GM23248 (cell line): Measurements from ENCODE around the gene HNRNPR.

Experiments used
- EZH2 ChIP-seq: fragments of 200-600 bp; sonication (generic); IDR thresholded peaks from 2 replicates; pipeline ENCODE4 v1.6.1; 2018; ENCODE audit warnings: antibody characterized with exemption, mild to moderate bottlenecking; ENCODE audit not compliant: insufficient read depth, poor library complexity, severe bottlenecking
- EZH2phosphoT487 ChIP-seq: fragments of 200-600 bp; sonication (generic); IDR thresholded peaks from 2 replicates; pipeline ENCODE4 v1.6.1; 2018; ENCODE audit warnings: antibody characterized with exemption, moderate library complexity, mild to moderate bottlenecking, low read depth; ENCODE audit not compliant: insufficient read depth

DNA sequence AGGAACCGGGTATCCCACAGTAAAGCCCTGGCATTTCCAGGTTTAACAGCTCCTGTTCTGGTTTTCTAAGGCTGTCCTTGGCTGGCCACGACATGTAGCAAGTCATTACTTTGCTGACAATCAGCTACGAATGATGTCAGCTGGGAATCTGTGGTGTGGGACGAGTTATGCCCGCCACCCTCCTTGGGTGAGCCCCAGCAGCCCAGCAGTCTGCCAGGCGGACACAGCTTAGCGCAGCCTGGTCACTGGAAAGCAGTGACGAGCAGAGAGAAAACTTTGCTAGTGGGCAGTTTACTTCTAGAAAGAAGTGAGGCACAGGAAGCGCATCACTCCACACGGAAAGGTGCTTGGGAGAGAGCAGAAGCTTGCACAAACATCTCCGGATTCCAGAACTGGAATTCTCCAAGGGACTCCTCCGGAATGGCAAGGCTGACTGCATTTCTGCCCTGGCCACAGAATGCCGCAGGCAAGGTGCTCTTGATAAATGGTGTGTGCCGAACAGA, 41.1 kb upstream of the HNRNPR start:
- TF ChIP-seq EZH2 (no peak), EZH2phosphoT487 (no peak)
